M059J (cell line): ENCODE results near the gene DHRS4L2. TPM values are rescaled to one million over a fixed set of nuclear protein-coding genes. Genes with fewer than 3 reads are reported as not detected.
A peak's percentile ranks its signal among the peaks of the same experiment; 100 is the strongest.
"Not testable (repeated sequence)": the region's sequence is repeated elsewhere in the genome, so short reads cannot be mapped to it uniquely, and the experiment has no call there.

Experiments used
- DNase-seq: peaks from one replicate; pipeline ENCODE4 v3.0.0-alpha.2; 2012; ENCODE audit warnings: low read depth
- total RNA-seq: library from RNA; depleted of rRNA; stranded (reverse); fragments of >200 nt; shearing (Covaris generic); gene quantifications from 2 replicates; pipeline ENCODE4 v1.2.3, GENCODE V29; 2014

Gene DHRS4L2
- total RNA-seq, 1 experiment from 2014 or later, result 15.1 TPM

- not testable (repeated sequence) for DNase-seq
These were observed 30.2 kb downstream of the DHRS4L2 start for GRCh38 chr14:24018978-24019377.

GRCh38 chr14:24019944-24020343 is 31.2 kb downstream of the DHRS4L2 start:
- DNase-seq, result not testable (repeated sequence)

DNA sequence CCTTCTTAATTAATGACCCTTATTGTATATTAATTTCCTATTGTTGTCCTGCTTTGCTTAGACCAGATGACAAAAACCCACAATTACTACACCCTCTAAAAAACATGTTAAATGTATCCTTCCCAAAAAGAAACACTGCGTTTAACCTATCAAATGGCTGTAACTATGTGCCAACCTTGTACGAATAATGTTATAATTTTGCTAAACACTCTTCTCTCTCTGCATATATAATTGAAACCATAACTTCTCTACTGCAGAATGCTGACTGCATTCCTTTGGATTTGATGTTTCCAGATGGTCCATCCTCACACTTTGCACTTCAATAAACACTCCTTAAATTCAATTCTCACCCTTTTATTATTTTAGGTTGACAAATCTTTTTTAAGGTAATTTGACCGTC is 31.8 kb downstream of the DHRS4L2 start:
- DNase-seq, result not testable (repeated sequence)

DNA sequence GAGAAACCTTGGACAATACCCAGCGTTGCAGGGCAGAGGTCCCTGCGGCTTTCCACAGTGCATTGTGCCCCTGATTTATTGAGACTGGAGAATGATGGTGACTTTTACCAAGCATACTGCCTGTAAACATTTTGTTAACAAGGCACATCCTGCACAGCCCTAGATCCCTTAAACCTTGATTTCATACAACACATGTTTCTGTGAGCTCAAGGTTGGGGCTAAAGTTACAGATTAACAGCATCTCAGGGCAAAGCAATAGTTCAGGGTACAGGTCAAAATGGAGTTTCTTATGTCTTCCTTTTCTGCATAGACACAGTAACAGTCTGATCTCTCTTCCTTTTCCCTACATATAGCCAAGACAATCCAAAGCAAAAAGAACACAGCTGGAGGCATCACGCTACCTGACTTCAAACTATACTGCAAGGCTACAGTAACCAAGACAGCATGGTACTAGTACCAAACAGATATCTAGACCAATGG is 36.2 kb downstream of the DHRS4L2 start:
- not testable (repeated sequence) for DNase-seq

DNA sequence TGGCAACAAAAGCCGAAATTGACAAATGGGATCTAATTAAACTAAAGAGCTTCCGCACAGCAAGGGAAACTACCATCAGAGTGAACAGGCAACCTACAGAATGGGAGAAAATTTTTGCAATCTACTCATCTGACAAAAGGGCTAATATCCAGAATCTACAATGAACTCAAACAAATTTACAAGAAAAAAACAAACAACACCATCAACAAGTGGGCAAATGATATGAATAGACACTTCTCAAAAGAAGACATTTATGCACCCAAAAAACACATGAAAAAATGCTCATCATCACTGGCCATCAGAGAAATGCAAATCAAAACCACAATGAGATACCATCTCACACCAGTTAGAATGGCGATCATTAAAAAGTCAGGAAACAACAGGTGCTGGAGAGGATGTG is 41.0 kb downstream of the DHRS4L2 start:
- DNase-seq, result not testable (repeated sequence)

DNA sequence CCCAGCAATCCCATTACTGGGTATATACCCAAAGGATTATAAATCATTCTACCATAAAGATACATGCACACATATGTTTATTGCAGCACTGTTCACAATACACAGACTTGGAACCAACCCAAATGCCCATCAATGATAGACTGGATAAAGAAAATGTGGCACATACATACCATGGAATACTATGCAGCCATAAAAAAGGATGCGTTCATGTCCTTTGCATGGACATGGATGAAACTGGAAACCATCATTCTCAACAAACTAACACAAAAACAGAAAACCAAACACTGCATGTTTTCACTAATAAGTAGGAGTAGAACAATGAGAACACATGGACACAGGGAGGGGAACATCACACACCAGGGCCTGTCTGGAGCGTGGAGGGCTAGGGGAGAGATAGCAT is 42.6 kb downstream of the DHRS4L2 start:
- DNase-seq, result not testable (repeated sequence)

DNA sequence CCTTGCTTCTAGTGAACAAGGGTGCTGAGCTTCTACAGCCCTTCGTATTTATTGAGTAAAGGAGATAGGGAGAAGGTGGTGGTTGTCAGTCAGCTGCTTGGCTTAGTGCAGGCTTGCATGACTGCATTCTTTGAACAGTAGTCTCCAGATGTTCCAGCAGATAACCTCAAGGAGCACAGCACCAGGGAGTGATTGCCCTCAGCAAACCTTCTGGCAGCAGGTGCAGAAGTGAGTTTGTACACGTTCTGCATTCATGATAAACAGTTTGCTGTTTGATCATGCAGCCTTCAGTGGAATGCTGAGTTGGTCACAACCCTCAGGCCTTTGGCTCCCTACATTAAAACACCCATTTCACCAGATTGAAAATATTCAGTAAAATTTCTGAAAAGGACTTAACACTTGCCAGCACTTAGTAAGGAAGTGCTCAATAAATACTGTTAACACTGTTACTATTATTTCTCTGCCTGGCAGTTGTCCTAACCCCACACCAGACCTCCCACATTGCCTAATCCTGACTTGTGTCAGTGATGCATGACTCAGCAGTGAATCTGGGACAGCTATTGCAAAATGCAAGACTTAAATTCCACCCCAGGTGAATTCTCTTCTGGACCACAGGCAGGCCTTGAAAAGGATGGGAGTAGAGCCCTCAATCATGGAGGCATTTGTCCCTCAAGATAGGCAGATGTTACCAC is 44.1 kb downstream of the DHRS4L2 start:
- peak; percentile 63 for DNase-seq

DNA sequence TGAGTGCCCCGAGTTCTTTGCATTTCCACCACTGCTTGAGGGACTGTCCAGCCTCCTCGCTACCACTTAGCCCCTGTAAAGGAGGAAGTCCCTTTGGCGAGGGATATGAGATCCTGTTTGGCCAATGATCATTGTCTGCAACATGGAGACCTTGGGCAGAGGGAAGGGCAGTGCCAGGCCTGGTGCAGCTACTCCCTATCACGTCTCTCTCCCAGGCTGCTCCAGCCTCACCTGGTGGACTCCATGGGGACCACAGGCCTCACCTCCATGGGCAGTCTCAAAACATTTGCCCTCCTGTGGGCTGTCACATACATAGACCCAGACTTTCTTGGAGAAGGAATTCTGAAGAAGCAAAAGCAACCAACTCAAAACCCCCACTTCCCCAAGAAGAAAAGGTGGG is 47.0 kb downstream of the DHRS4L2 start:
- not testable (repeated sequence) for DNase-seq

GRCh38 chr14:24036169-24036962 is 47.6 kb downstream of the DHRS4L2 start:
- DNase-seq, result peak; percentile 74

GRCh38 chr14:24036963-24037657 is 48.4 kb downstream of the DHRS4L2 start:
- DNase-seq, result not testable (repeated sequence)

- no peak for DNase-seq
These were observed 48.9 kb downstream of the DHRS4L2 start for GRCh38 chr14:24037658-24038037.

DNA sequence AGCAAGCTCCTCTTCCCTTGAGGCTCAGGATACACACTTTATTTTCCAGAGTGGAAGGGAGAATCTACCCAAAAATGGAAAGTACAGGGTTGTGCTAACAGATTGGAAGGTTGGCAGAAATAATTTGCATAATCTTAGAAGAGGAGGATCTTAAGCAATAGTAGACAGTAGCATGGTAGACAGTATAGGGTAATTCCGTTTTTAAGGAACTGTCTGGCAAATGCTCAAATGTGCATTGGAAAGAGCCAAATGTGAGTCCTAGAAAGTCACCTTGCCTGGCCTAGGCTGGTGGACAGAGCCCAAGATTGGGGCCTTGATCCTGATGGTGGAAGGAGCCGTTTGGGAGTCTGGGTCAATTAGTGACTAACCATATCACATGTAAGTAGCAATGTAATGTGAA is 50.0 kb downstream of the DHRS4L2 start:
- no peak for DNase-seq

GRCh38 chr14:24040692-24041091 is 52.0 kb downstream of the DHRS4L2 start:
- no peak for DNase-seq

- no peak for DNase-seq
These were observed 54.0 kb downstream of the DHRS4L2 start for GRCh38 chr14:24042746-24043145.

GRCh38 chr14:24049002-24049401 is 60.3 kb downstream of the DHRS4L2 start:
- not testable (repeated sequence) for DNase-seq

DNA sequence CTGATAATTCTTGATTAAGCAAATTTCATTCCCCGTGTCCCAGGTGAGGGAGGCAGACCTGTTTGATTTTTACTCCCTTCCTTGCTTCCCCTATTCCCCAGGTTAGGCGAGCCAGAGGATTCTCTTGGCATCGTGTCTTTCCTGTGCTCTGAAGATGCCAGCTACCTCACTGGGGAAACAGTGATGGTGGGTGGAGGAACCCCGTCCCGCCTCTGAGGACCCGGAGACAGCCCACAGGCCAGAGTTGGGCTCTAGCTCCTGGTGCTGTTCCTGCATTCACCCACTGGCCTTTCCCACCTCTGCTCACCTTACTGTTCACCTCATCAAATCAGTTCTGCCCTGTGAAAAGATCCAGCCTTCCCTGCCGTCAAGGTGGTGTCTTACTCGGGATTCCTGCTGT is 62.0 kb downstream of the DHRS4L2 start:
- not testable (repeated sequence) for DNase-seq

- DNase-seq, result no peak
These were observed 62.6 kb downstream of the DHRS4L2 start for GRCh38 chr14:24051176-24051788.

DNA sequence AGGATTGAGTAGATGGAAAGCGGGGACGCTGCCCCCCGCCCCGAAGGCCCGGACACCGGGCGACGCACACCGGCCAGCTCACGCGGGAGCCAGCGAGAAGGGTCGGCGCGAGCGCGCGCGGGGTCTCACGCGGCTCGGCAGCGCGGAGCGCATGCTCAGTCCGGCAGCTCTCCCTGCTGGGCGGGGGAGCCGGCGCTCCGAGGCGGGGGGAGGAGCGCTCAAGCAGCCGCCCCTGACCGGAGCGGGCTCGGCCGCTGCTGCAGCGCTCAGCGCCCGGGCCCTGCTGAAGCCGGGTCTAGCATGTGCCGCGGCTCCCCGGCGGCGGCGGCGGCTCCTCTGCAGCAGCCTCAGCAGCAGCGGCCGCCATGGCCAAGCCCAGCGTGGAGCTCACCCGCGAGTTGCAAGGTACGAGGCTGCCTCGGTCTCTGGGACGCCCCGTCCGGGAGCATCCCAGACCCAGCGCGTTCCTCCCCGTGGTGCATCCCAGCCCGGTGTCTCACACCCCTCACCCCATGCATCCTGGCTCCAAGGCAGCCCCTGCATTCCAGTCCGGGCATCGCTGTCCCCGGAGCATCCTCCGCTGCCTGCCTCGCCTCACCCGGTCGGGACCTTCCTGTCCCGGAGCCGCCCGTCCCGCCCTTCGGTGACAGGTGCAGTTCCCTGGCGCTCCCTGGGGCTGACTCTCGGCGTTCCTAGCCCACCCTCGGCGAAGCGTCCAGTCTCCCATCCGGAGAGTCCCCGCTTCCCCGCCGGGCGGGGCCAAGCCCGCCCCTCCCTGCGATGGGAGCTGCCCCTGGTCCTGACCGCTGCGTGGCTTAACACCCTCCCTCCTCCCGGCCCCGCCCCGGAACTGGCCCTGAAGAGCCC is 63.3 kb downstream of the DHRS4L2 start, which contains the start of gene CARMIL3:
TSS of gene CARMIL3 (plus strand) at position 221 of the 867 bp plus-strand sequence. CDS start at position 366, 145 bp downstream.
- DNase-seq, result peak; percentile 40

DNA sequence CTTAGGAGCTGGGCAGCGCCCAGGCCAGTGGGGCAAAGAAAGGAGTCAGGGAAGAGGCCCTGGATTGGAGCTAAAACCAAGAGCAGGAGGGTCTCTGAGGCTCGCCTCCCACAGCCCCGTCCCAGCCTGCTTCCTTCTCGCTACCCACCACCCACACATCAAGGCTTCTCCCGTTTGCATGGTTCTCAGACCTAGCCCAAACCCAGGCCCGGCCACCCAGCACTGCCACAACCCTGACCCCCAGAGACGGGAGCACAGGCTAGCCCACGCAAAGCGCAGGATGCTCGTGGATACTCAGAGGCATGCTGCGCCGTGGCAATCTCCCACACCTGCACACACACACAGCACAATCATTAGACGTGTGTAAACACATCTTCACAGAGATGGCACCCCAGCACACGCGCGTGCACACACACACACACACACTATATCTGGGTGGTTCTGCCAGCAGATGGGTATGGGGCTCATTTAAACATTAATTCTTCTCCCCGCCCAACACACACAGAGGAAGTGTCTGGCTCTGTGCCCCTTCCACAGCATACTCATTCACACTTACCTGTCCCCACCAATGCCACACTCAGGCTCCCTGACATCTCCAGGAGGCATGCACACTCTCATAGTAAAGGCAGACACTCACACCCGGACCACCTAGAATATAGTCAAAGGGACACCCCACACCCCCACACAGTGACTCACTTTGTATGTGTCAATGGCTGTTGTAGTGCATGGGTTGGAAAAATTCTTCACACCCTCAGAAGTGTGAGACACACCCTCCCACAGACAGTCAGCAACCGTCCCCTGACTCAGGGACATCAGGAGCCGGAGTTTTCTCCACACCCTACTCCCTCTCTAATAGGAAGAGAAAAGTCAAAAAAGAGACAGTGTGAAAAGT is 64.2 kb downstream of the DHRS4L2 start:
- no peak for DNase-seq
